Lower leg skin (tissue), 4 donors: ENCODE measurements around the gene SLC19A3. TPM values are rescaled to one million over a fixed set of nuclear protein-coding genes. Genes with fewer than 3 reads are reported as not detected.
"Not testable (repeated sequence)": the region's sequence is repeated elsewhere in the genome, so short reads cannot be mapped to it uniquely, and the experiment has no call there.

Experiments used
- DNase-seq, 2 donors: peaks; one replicate each; pipeline ENCODE4 v3.0.0-alpha.2; 2019; ENCODE audit warnings: low spot score in 2 of 2
- H3K4me3 ChIP-seq: fragments of 200-600 bp; sonication (generic); 2 replicates; pipeline ENCODE4 v1.5.1; 2017; ENCODE audit warnings: mild to moderate bottlenecking, low read depth; ENCODE audit not compliant: poor library complexity, severe bottlenecking
- CTCF ChIP-seq, 3 donors: fragments of 450-650 bp; IDR thresholded peaks; one replicate each; pipeline ENCODE4 v1.5.1; 2016; ENCODE audit warnings: antibody characterized with exemption in 3 of 3, mild to moderate bottlenecking in 3 of 3, moderate library complexity in 2 of 3
- POLR2A ChIP-seq, 2 donors: fragments of 450-650 bp; IDR thresholded peaks; one replicate each; pipeline ENCODE4 v1.6.1; 2016 to 2017; ENCODE audit warnings: antibody characterized with exemption in 2 of 2, mild to moderate bottlenecking in 1 of 2, moderate library complexity in 1 of 2
- WGBS, 2 donors: methylation state at CpG; one replicate each; pipeline ENCODE4 v1.1.5; 2018; 5-methylcytosine and 5-hydroxymethylcytosine counted together
- intact Hi-C: fragments of 100-400 bp; cut with DNase I; formaldehyde crosslinking; loops from one replicate; pipeline ENCODE4 v1.15.0; 2023; ENCODE audit warnings: low total_unique reads
- total RNA-seq, 4 donors: library from RNA; depleted of rRNA; stranded (reverse); fragments of >200 nt; gene quantifications; one replicate each; pipeline ENCODE4 v1.1.0, GENCODE V29; 2016

SLC19A3 gene
- total RNA-seq, 4 donors from 2014 or later = 0.47 to 5.6 (median 2.9) TPM

DNA sequence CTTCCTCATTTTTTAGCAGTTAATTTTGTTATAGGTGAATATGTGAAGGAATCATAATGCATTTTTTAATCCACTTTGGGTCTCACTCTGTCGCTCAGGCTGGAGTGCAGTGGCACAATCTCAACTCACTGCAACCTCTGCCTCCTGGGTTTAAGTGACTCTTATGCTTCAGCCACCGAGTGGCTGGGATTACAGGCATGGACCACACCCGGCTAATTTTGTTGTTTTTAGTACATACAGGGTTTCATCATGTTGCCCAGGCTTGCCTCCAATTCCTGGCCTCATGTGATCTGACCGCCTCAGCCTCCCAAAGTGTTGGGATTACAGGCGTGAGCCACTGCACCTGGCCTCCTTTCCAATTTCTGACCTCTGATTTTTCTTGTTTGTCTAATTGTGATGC lies 33.6 kb downstream of the SLC19A3 start:
- intact Hi-C loops = no loop called here
- TF ChIP-seq CTCF (IDR thresholded peaks at IDR 0.05) = no peak
- no peak for DNase-seq
- H3K4me3 ChIP-seq = no peak overlapping the region
- WGBS, 2 donors = 64 to 69% methylated on average over 5 of the region's 5 CpGs

GRCh38 chr2:227677928-227678327 lies 39.9 kb downstream of the SLC19A3 start:
- intact Hi-C loops = no loop called here
- DNase-seq = no peak
- 92 to 95% methylated on average over 3 of the region's 3 CpGs for WGBS, 2 donors
- H3K4me3 ChIP-seq = no peak overlapping the region
- no peak for TF ChIP-seq CTCF (IDR thresholded peaks at IDR 0.05)
- no peak for TF ChIP-seq POLR2A (IDR thresholded peaks at IDR 0.05)

DNA sequence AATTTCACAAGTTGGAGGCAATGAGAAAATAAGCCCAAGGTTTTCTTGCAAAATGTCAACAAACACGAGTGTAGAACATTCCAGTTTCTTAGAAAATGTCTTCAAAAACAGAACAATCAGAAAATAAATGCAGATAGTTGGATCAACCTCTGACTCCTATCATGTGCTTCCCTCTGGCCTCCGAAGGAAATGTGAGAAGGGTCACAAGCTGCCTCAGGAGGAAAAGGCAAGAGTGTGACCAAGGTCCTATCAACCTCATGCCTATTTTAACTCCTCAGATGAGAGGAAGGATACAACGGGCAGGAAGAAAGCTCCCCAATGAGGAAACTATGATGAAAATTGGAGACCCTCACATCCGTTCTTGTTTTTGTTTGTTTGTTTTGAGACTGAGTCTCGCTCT lies 43.3 kb downstream of the SLC19A3 start:
- 72 to 74% methylated on average over 5 of the region's 5 CpGs for WGBS, 2 donors
- DNase-seq = no peak
- no peak for TF ChIP-seq CTCF (IDR thresholded peaks at IDR 0.05)
- TF ChIP-seq POLR2A (IDR thresholded peaks at IDR 0.05) = no peak
- intact Hi-C loops = no loop called here
- H3K4me3 ChIP-seq = no peak overlapping the region

DNA sequence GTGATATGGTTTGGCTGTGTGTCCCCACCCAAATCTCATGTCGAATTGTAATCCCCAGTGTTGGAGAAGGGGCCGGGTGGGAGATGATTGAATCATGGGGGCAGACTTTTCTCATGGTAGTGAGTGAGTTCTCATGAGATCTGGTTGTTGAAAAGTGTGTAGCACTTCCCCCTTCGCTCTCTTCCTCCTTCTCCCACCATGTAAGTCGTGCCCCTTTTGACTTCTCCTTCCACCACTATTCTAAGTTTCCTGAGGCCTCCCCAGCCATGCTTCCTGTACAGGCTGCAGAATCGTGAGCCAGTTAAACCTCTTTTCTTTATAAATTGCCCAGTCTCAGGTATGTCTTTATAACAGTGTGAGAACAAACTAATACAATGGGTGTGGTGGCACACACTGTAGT lies 44.2 kb downstream of the SLC19A3 start:
- DNase-seq, intact Hi-C loops, H3K4me3 ChIP-seq: not testable (repeated sequence)
- WGBS, 2 donors = 72 to 81% methylated on average over 5 of the region's 5 CpGs

- no peak for DNase-seq
- intact Hi-C loops = no loop called here
- H3K4me3 ChIP-seq = no peak overlapping the region
- WGBS, 2 donors = 49 to 56% methylated on average over 3 of the region's 3 CpGs
- TF ChIP-seq POLR2A (IDR thresholded peaks at IDR 0.05) (no peak), CTCF (IDR thresholded peaks at IDR 0.05) (no peak)
Measured at GRCh38 chr2:227671170-227671905, 46.5 kb downstream of the SLC19A3 start.

GRCh38 chr2:227666631-227667170 lies 51.1 kb downstream of the SLC19A3 start, which contains the start of gene SCYGR5:
SCYGR5 (plus strand) TSS chr2:227666804; CDS start chr2:227666804, 0 bp downstream.
- WGBS, 2 donors = 82 to 89% methylated on average over 11 to 13 of the region's 13 CpGs
- intact Hi-C loops = loop anchor here (10.0 kb wide), 1 partner anchor 108 kb away; no protein-coding TSS in a partner anchor
- H3K4me3 ChIP-seq, DNase-seq: not testable (repeated sequence)
